Measurements from ENCODE around the gene PXDN.
"Not testable (repeated sequence)": the region's sequence is repeated elsewhere in the genome, so short reads cannot be mapped to it uniquely, and the experiment has no call there.

The PXDN gene

DNA sequence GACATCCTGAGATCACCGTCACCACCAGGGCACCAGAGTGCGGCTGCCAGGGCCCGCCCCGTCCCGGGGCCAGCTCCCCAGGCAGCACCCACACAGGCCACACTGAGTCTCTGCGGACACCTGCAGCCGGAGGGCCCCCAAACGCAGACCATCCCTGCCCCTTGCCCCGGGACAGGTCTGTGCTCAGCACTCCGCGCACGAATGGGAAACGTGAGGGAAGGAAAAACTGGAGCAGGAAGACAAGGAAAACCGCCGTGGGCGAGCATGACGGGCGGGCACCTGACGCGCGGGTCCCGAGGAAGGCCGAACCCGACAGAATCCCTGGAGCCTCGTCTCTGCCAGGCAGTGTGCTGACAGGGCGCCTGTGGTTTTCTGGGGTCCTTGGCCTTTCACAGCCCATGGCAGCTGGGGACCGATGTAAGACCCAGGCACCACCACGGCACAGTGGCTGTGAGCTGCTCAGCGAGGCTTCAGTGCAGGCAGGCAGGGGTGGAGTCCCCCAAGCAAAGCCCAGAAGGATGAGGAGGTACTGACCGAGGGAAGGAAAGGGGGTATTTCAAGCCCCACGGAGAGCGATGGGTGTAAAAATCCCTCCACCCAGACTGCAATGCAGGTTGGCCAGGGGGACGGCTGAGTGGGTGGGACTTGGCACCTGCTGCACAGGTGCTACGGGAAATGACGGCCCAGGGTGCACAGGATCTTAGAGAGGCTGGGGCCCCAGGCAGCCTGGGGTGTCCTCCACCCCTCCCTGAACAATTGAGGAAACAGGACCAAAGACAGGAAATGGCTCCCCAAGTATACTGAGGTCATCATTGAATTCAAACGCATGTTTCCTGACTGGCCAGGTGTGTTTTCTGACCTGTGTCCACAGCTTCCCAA, 59.0 kb downstream of the PXDN start:
- DNase-seq (ENCODE audit: extremely low read depth in 1 of 2, low read depth in 1 of 2): no peak

DNA sequence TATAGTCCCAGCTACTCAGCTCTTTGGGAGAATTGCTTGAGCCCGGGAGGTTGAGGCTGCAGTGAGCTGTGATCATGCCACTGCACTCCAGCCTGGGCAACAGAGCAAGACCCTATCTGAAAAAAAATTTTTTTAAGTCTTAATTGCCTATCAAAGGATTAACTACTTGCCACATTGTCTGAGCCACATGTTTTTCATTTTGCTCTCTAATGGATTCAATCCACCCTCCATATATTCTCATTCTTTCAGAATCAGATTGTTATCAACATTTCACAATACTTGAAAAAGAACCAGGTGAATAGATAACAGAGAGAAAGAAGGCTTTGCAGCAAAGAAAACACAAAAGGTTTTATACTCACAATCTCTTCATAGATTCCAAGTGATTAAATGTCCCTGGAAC, 61.0 kb downstream of the PXDN start:
- no peak for DNase-seq (ENCODE audit: extremely low read depth in 1 of 2, low read depth in 1 of 2)

GRCh38 chr2:1682181-1682440, 62.2 kb downstream of the PXDN start:
- no peak for DNase-seq (ENCODE audit: extremely low read depth in 1 of 2, low read depth in 1 of 2)

- DNase-seq (ENCODE audit: extremely low read depth in 1 of 2, low read depth in 1 of 2): no peak
Measured at GRCh38 chr2:1681323-1682180, 62.8 kb downstream of the PXDN start.

DNA sequence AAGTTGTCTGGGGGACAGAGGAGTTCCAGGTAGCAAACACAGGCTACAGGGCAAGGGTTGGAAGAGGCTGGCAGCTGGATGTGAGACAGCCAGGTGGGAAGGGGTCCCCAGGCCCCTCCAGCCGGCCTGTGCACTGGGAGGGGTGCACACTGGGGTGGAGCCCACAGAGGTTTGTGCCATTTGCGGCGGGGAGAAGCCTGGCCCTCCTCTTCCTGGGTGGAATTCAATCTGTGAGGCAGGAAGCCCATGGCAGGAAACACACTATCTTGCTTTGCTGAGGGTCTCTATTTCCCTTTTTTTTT, 63.3 kb downstream of the PXDN start:
- no peak for DNase-seq (ENCODE audit: extremely low read depth in 1 of 2, low read depth in 1 of 2)

DNA sequence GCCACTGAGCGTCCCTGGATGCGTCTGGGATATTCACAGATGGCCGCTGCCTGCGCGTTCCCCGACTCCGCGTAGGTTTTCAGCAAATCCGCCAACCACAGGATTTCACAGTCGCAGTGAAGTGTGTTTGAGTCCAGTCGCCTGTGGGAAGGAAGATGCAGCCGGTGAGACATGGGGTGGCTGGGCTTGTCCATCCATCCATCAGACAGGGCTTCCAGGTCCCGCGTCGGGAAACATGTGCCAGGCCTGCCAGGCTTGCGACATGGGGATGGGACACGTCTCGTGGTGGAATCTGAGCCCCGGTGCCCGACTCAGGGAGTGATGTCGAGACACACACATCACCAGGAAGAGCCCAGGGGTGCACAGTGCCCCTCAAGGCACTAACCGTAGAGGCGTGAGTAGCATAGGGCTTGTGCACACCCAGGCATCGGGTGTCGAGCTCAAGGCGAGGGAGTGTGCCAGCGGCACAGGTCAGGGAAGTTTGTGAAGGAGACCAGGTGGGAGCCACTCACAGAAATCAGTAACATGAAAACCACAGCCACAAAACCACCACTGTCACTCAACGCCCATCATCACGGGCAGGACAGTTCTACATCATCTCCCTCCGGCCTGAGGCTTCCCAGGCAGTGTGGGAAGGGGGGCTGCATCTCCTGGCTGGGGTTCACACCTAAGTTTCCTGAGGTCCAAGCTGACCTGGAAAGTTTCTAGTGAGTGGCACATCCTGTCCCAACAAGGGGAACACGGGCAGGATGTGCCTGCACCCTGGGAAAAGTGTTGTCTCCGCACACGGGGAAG, 63.9 kb downstream of the PXDN start:
- no peak for DNase-seq (ENCODE audit: extremely low read depth in 1 of 2, low read depth in 1 of 2)

GRCh38 chr2:1679488-1680039, 64.8 kb downstream of the PXDN start:
- DNase-seq (ENCODE audit: extremely low read depth in 1 of 2, low read depth in 1 of 2): not testable (repeated sequence)

GRCh38 chr2:1679065-1679464, 65.2 kb downstream of the PXDN start:
- DNase-seq (ENCODE audit: extremely low read depth in 1 of 2, low read depth in 1 of 2): not testable (repeated sequence)

GRCh38 chr2:1678609-1679008, 65.7 kb downstream of the PXDN start:
- DNase-seq (ENCODE audit: extremely low read depth in 1 of 2, low read depth in 1 of 2): no peak

- no peak for DNase-seq (ENCODE audit: extremely low read depth in 1 of 2, low read depth in 1 of 2)
Measured at GRCh38 chr2:1677821-1678165, 66.5 kb downstream of the PXDN start.

DNA sequence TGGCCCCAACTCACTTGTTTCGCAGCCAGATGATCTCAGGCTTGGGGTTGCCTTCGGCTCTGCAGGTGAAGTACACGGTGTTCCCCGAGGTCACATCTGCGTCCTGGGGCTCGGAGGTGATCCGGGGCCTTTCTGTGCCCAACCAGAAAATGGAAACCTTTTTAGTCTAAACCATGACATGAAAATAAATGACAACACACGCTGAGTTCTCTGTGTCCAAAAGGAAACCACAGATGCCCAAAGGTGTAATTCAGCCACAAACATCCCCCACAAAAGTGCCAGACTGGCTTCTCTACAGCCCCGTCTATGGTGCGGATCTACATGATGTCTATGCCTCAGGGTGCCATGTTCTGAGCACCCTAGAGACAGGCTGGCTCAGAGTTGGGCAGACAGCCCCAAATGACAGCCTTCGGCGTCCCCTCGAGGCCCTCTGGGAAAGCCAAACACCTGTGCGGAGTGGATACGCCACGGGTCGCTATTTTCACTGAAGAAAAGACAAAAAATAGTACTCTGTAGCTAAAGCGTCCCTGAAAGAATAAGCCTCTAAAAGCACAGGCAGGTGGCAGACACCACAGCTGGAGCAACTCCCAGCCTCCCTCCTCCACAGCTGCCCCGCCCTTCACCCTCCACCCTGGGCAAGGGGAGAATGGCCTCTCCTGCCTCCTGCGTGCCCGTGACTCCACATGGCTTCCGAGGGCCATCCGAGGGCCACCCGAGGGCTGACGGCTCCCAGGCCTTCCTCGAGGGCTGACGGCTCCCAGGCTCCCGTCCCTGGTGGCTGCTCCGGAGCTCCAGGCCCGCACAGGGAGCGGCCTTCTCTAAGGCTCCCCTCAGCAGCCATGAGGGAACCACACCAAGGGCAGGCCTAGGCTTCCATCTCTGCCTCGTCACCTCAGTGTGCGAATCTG, 67.1 kb downstream of the PXDN start:
- no peak for DNase-seq (ENCODE audit: extremely low read depth in 1 of 2, low read depth in 1 of 2)

DNA sequence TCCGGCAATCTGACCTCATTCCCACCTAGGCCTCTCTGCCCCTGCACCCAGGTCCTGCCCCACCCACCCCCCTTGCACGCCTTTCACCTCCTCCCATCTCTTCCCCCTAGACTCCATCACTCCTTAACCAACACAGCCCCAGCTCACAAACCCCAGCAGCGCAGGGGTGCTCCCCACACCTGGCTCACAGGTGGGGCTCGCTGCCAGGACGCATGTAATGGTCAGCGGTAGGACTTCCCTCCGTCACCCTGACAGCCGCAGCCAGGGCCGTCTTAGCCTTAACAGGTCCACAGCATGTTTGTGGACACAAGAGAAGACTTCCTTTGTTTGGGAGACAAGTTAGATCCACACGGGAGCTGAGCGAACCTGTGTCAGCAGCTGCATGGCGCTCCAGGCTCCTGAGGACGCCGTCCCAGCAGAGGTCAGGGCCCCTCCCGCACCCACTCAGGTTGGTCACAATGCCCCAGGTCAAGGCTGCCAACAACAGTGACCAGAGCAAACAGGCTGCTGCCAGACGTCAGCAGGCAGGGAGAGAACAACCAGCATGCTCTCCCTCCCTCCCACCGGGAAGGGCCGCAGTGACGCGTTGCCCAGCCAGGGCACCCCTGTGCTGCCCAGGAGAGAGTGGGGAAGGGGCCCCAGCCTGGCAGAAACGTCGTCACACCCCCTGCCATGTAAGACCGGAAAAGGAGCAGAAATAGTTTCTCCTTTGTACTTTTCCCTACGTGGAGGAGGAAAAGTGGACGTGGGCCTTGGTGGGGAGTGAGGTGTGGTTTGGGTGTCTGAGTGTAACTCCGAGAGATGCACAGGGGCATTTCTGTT, 68.0 kb downstream of the PXDN start:
- DNase-seq (ENCODE audit: extremely low read depth in 1 of 2, low read depth in 1 of 2): no peak

- DNase-seq (ENCODE audit: extremely low read depth in 1 of 2, low read depth in 1 of 2): no peak
Measured at GRCh38 chr2:1675633-1676032, 68.7 kb downstream of the PXDN start.

DNA sequence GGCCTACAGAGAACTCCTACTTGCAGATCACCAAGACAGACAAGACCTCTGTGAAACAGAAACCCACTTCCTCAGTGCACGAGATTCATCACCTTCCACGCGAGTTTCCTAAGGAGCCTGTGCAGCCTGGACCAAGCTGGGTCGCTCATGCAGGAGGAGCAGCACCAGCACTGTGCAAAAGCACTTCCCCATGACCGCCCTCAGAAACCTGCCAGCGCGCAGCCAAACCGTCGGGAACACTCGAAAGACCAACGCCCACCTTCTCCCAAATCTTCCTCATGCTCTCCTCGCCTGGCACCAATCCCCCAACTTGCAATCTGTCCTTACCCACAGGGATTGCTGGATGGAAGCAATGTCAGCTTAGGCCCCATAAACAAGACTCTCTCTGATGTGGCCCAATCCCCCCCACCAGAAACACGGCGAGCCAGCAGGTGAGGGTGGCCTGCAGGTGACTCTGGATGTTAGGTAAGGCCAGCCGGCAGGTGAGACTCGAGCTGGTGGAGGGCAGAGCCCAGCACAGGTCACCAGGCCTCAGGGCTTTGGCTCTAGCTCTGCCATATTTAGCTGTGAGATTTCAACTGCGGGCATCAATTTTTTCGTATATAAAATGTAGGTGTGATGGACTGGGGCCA, 69.4 kb downstream of the PXDN start:
- DNase-seq (ENCODE audit: extremely low read depth in 1 of 2, low read depth in 1 of 2): no peak

- DNase-seq (ENCODE audit: extremely low read depth in 1 of 2, low read depth in 1 of 2): no peak
Measured at GRCh38 chr2:1674276-1674675, 70.0 kb downstream of the PXDN start.

DNA sequence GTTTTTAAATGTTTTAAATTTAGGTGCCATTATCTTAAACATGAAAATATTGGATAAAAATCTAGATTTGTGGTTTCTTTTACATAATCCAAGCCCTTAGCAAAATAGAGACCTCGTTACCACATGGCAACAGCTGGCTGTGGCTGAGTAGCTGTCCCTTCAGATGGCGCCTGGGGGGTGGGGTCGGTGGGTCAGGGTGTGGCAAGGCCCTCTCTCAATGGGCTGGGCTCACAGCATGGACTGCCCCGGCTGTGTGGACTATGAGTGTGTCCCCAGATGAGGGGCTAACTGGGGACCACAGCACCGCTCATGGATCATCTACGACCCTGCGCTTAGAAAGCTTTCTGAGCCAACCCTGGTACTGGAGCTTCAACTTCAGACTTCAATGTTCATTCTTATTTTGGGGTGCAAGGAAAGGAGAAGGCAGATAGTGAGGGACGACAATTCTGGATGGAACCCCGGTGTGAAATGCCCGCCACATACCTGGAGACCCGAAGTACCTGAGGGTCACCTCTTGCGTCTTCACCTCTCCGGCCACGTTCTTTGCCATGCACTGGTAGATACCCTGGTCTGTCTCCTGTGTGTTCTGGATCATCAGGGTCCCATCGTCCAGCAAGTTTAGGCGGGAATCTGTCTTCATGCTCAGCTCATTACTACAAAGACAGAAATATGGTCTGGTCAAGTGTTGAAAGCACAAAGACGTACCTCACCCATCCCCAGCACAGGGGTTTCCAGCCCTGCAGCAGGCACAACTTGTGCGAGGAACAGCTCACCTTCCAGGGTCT, 71.0 kb downstream of the PXDN start:
- no peak for DNase-seq (ENCODE audit: extremely low read depth in 1 of 2, low read depth in 1 of 2)

- no peak for DNase-seq (ENCODE audit: extremely low read depth in 1 of 2, low read depth in 1 of 2)
Measured at GRCh38 chr2:1672738-1673137, 71.6 kb downstream of the PXDN start.

DNA sequence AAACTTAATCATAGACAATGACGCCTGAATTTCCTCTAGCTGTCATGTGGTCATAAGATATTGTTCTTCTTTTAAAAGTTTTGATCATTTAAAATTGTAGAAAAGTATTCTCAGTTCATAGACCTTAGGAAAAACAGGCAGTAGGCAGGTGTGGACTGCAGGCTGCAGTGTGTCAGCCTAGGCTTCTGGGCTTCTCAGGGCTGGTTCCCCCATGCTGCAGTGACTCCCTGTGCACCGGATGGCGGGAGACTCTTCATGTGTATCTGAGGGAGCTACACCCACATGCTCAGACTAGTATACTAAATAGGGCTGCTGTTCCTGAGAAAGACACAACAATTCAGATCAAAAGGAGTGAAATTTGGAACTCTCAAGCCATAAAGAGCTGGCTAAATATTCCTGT, 72.4 kb downstream of the PXDN start:
- DNase-seq (ENCODE audit: extremely low read depth in 1 of 2, low read depth in 1 of 2): no peak
